Esophagus muscularis mucosa (tissue), 4 donors: ENCODE measurements around the gene TMCC1. TPM values are rescaled to one million over a fixed set of nuclear protein-coding genes. Genes with fewer than 3 reads are reported as not detected.

ENCODE experiments used
- DNase-seq: peaks from one replicate; pipeline ENCODE4 v3.0.0-alpha.2; 2017; ENCODE audit errors: extremely low spot score
- H3K27ac ChIP-seq, 4 donors: fragments of 200-600 bp; sonication (generic); replicated peaks in 1 of 4; 1 replicate in 3 of 4; 2 replicates in 1 of 4; pipeline ENCODE4 v1.5.1; 2016 to 2019; ENCODE audit warnings: mild to moderate bottlenecking in 1 of 4
- H3K27me3 ChIP-seq, 4 donors: fragments of 200-600 bp; sonication (generic); one replicate each; pipeline versions ENCODE4 v1.5.1 to v1.6.0; 2016 to 2019
- H3K36me3 ChIP-seq, 4 donors: fragments of 200-600 bp; sonication (generic); one replicate each; pipeline ENCODE4 v1.5.1; 2016 to 2019
- H3K4me1 ChIP-seq, 4 donors: fragments of 200-600 bp; sonication (generic); one replicate each; pipeline ENCODE4 v1.5.1; 2016 to 2019
- H3K4me3 ChIP-seq, 4 donors: fragments of 200-600 bp; sonication (generic); 1 replicate in 2 of 4; 2 replicates in 2 of 4; pipeline ENCODE4 v1.5.1; 2016 to 2019; ENCODE audit warnings: mild to moderate bottlenecking in 4 of 4, moderate library complexity in 1 of 4
- H3K9me3 ChIP-seq, 4 donors: fragments of 200-600 bp; sonication (generic); 1 replicate in 3 of 4; 2 replicates in 1 of 4; pipeline ENCODE4 v1.5.1; 2016 to 2019
- CTCF ChIP-seq, 3 experiments: fragments of 200-600 bp in 2 of 3; fragments of 450-650 bp in 1 of 3; sonication (generic) in 2 of 3; IDR thresholded peaks; one replicate each; pipeline ENCODE4 v1.5.1; 2017 to 2019; ENCODE audit warnings: antibody characterized with exemption in 3 of 3, mild to moderate bottlenecking in 2 of 3, moderate library complexity in 1 of 3
- EP300 ChIP-seq: sonication (generic); formaldehyde crosslinking; IDR thresholded peaks from one replicate; pipeline ENCODE4 v1.6.1; 2017; ENCODE audit warnings: antibody characterized with exemption
- POLR2A ChIP-seq: fragments of 450-650 bp; IDR thresholded peaks from one replicate; pipeline ENCODE4 v1.6.1; 2017; ENCODE audit warnings: antibody characterized with exemption, moderate library complexity, mild to moderate bottlenecking, low read depth
- POLR2AphosphoS5 ChIP-seq, 2 donors: sonication (generic); formaldehyde crosslinking; IDR thresholded peaks; one replicate each; pipeline ENCODE4 v1.6.1; 2017; ENCODE audit warnings: antibody characterized with exemption in 2 of 2
- WGBS: methylation state at CpG from one replicate; pipeline ENCODE4 v1.1.5; 2018; 5-methylcytosine and 5-hydroxymethylcytosine counted together
- intact Hi-C: fragments of 100-400 bp; cut with DNase I; formaldehyde crosslinking; loops from one replicate; pipeline ENCODE4 v1.15.1; 2023
- total RNA-seq, 4 donors: library from RNA; depleted of rRNA; stranded (reverse); fragments of >200 nt; gene quantifications; one replicate each; pipeline versions ENCODE4 v1.1.0 to v1.2.1, GENCODE V29; 2016

TMCC1 gene
- total RNA-seq, 4 donors from 2014 or later, result 24.5 to 36.2 (median 28.9) TPM

- WGBS, result 88% methylated on average over 3 of the region's 3 CpGs
- Histone ChIP-seq H3K4me3 (no peak overlapping the region), H3K36me3 (no peaks in the 10 kb centered on the region), H3K4me1 (no peaks in the 10 kb centered on the region), H3K9me3 (no peaks in the 10 kb centered on the region), H3K27me3 (no peaks in the 10 kb centered on the region), H3K27ac (no peak overlapping the region)
- intact Hi-C loops, result no loop called here
- no peak for DNase-seq
- TF ChIP-seq POLR2A (no peak), CTCF (IDR thresholded peaks at IDR 0.05) (no peak), POLR2AphosphoS5 (IDR thresholded peaks at IDR 0.05) (no peak)
These were observed 123.9 kb downstream of the TMCC1 start for GRCh38 chr3:129769616-129770015.

GRCh38 chr3:129768728-129769127 is 124.8 kb downstream of the TMCC1 start:
- TF ChIP-seq EP300 (no peak), CTCF (IDR thresholded peaks at IDR 0.05) (no peak), POLR2A (no peak), POLR2AphosphoS5 (IDR thresholded peaks at IDR 0.05) (no peak)
- DNase-seq, result no peak
- Histone ChIP-seq H3K27ac (no peak overlapping the region), H3K36me3 (no peaks in the 10 kb centered on the region), H3K4me1 (no peaks in the 10 kb centered on the region), H3K9me3 (no peaks in the 10 kb centered on the region), H3K27me3 (no peaks in the 10 kb centered on the region), H3K4me3 (no peak overlapping the region)
- intact Hi-C loops, result no loop called here
- 81% methylated on average over 1 of the region's 1 CpG for WGBS

- no peak overlapping the region for H3K4me3 ChIP-seq
- no peak for TF ChIP-seq POLR2AphosphoS5 (IDR thresholded peaks at IDR 0.05)
- no peak for TF ChIP-seq CTCF (IDR thresholded peaks at IDR 0.05)
- TF ChIP-seq EP300, result no peak
- TF ChIP-seq POLR2A, result no peak
- H3K4me1 ChIP-seq, result no peaks in the 10 kb centered on the region
- no peaks in the 10 kb centered on the region for H3K27me3 ChIP-seq
- no peaks in the 10 kb centered on the region for H3K36me3 ChIP-seq
- intact Hi-C loops, result no loop called here
- WGBS, result 82% methylated on average over 2 of the region's 2 CpGs
- no peak for DNase-seq
- H3K9me3 ChIP-seq, result no peaks in the 10 kb centered on the region
- H3K27ac ChIP-seq, result no peak overlapping the region
These were observed 127.4 kb downstream of the TMCC1 start for GRCh38 chr3:129766135-129766534.

GRCh38 chr3:129764090-129764489 is 129.4 kb downstream of the TMCC1 start:
- Histone ChIP-seq H3K4me1 (no peaks in the 10 kb centered on the region), H3K36me3 (no peaks in the 10 kb centered on the region), H3K9me3 (no peaks in the 10 kb centered on the region), H3K27me3 (no peaks in the 10 kb centered on the region), H3K27ac (no peak overlapping the region), H3K4me3 (no peak overlapping the region)
- DNase-seq, result no peak
- intact Hi-C loops, result no loop called here
- TF ChIP-seq EP300 (no peak), POLR2A (no peak), POLR2AphosphoS5 (IDR thresholded peaks at IDR 0.05) (no peak), CTCF (IDR thresholded peaks at IDR 0.05) (no peak)

GRCh38 chr3:129758785-129759320 is 134.7 kb downstream of the TMCC1 start:
- no peak for DNase-seq
- Histone ChIP-seq H3K4me3 (no peak overlapping the region), H3K36me3 (no peaks in the 10 kb centered on the region), H3K4me1 (peaks cover 0 to 3% (median 0%) of the 10 kb centered on the region in 4 donors), H3K27ac (no peak overlapping the region), H3K27me3 (no peaks in the 10 kb centered on the region), H3K9me3 (no peaks in the 10 kb centered on the region)
- intact Hi-C loops, result no loop called here
- 63% methylated on average over 1 of the region's 1 CpG for WGBS
- TF ChIP-seq CTCF (IDR thresholded peaks at IDR 0.05) (no peak), EP300 (no peak), POLR2AphosphoS5 (IDR thresholded peaks at IDR 0.05) (no peak), POLR2A (no peak)
